Stomach (tissue), 4 donors: ENCODE data around the gene ADRA2C.

Source experiments
- CTCF ChIP-seq, 7 experiments: fragments of 450-650 bp in 4 of 7; fragments of 200-600 bp in 3 of 7; sonication (generic) in 3 of 7; IDR thresholded peaks; one replicate each; pipeline ENCODE4 v1.5.1; 2016 to 2019; ENCODE audit warnings: antibody characterized with exemption in 7 of 7, control low read depth in 2 of 7, mild to moderate bottlenecking in 1 of 7
- POLR2A ChIP-seq, 4 donors: fragments of 450-650 bp; IDR thresholded peaks; one replicate each; pipeline ENCODE4 v1.6.1; 2016; ENCODE audit warnings: antibody characterized with exemption in 4 of 4, control low read depth in 2 of 4, mild to moderate bottlenecking in 1 of 4, moderate library complexity in 1 of 4
- POLR2AphosphoS5 ChIP-seq, 3 donors: sonication (generic); formaldehyde crosslinking; IDR thresholded peaks; one replicate each; pipeline ENCODE4 v1.6.1; 2016; ENCODE audit warnings: antibody characterized with exemption in 3 of 3

DNA sequence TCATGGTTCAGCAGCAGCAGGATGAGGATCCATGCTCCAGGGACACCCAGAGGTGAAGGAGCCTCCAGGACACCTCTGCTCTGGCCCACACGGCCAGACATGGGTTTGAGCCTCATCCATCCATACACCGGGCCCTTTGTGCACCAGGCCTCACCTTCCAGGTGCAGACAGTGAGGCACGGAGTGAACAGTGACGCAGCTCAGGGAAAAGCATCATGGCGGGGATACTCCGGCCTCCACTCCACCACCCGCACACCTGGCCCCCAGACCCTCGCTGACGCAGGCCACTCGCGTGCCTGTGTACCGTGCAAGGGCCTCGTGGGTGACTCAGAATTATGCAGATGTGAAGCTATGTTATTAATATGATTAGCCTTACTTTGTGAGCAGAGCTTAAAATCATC, 33.3 kb downstream of the ADRA2C start:
- no peak for TF ChIP-seq CTCF (IDR thresholded peaks at IDR 0.05)
- no peak for TF ChIP-seq POLR2A (IDR thresholded peaks at IDR 0.05)
- TF ChIP-seq POLR2AphosphoS5 (IDR thresholded peaks at IDR 0.05) = no peak
